ENCODE data around the gene SLC35B1. TPM values are rescaled to one million over a fixed set of nuclear protein-coding genes. Genes with fewer than 3 reads are reported as not detected.
"Not testable (repeated sequence)": the region's sequence is repeated elsewhere in the genome, so short reads cannot be mapped to it uniquely, and the experiment has no call there.

SLC35B1 gene
- total RNA-seq, 1 donor from 2014 or later: 48.1 TPM

- H3K27me3 ChIP-seq: no peaks in the 10 kb centered on the region
- H3K27ac ChIP-seq: peak overlapping the region; percentile 24
- no peak for TF ChIP-seq CTCF (IDR thresholded peaks at IDR 0.05)
- DNase-seq (no peak), ATAC-seq (peak; percentile 76)
- H3K4me1 ChIP-seq: peaks cover 11% of the 10 kb centered on the region
- H3K9me3 ChIP-seq: no peaks in the 10 kb centered on the region
- H3K4me3 ChIP-seq: no peak overlapping the region
- H3K36me3 ChIP-seq: no peaks in the 10 kb centered on the region
- intact Hi-C loops (cut with DNase I): no loop called here
Measured at GRCh38 chr17:49730078-49730784, 22.5 kb upstream of the SLC35B1 start.

- no peak for TF ChIP-seq CTCF (IDR thresholded peaks at IDR 0.05)
- H3K27me3 ChIP-seq: no peaks in the 10 kb centered on the region
- no peaks in the 10 kb centered on the region for H3K9me3 ChIP-seq
- no peaks in the 10 kb centered on the region for H3K36me3 ChIP-seq
- DNase-seq: no peak
- H3K27ac ChIP-seq: no peak overlapping the region
- intact Hi-C loops (cut with DNase I): no loop called here
- H3K4me1 ChIP-seq: peaks cover 13% of the 10 kb centered on the region
- no peak overlapping the region for H3K4me3 ChIP-seq
- ATAC-seq: no peak
Measured at GRCh38 chr17:49729069-49729468, 21.3 kb upstream of the SLC35B1 start.

GRCh38 chr17:49728425-49728824 is 20.7 kb upstream of the SLC35B1 start:
- intact Hi-C loops (cut with DNase I): no loop called here
- H3K4me3 ChIP-seq: no peak overlapping the region
- no peak for TF ChIP-seq CTCF (IDR thresholded peaks at IDR 0.05)
- no peaks in the 10 kb centered on the region for H3K27me3 ChIP-seq
- H3K4me1 ChIP-seq: peaks cover 17% of the 10 kb centered on the region
- ATAC-seq: no peak
- no peak overlapping the region for H3K27ac ChIP-seq
- no peaks in the 10 kb centered on the region for H3K36me3 ChIP-seq
- DNase-seq: no peak
- H3K9me3 ChIP-seq: no peaks in the 10 kb centered on the region

- Histone ChIP-seq H3K4me1 (peaks cover 25% of the 10 kb centered on the region), H3K36me3 (peaks cover under 1% of the 10 kb centered on the region), H3K27me3 (no peaks in the 10 kb centered on the region), H3K27ac (no peak overlapping the region), H3K9me3 (no peaks in the 10 kb centered on the region), H3K4me3 (no peak overlapping the region)
- intact Hi-C loops (cut with DNase I): no loop called here
- ATAC-seq: no peak
- TF ChIP-seq CTCF (IDR thresholded peaks at IDR 0.05): no peak
- DNase-seq: no peak
Measured at GRCh38 chr17:49727380-49727779, 19.6 kb upstream of the SLC35B1 start.

- intact Hi-C loops (cut with DNase I): no loop called here
- no peak for DNase-seq
- H3K36me3 ChIP-seq: peaks cover 18% of the 10 kb centered on the region
- no peaks in the 10 kb centered on the region for H3K27me3 ChIP-seq
- H3K4me3 ChIP-seq: no peak overlapping the region
- no peak for TF ChIP-seq CTCF (IDR thresholded peaks at IDR 0.05)
- H3K4me1 ChIP-seq: peaks cover 25% of the 10 kb centered on the region
- no peak for ATAC-seq
- no peak overlapping the region for H3K27ac ChIP-seq
- no peaks in the 10 kb centered on the region for H3K9me3 ChIP-seq
Measured at GRCh38 chr17:49725452-49726130, 17.8 kb upstream of the SLC35B1 start.

GRCh38 chr17:49724552-49724951 is 16.8 kb upstream of the SLC35B1 start:
- H3K27ac ChIP-seq; H3K9me3 ChIP-seq; DNase-seq; H3K27me3 ChIP-seq; H3K4me3 ChIP-seq; intact Hi-C loops (cut with DNase I); ATAC-seq: not testable (repeated sequence)
- Histone ChIP-seq H3K4me1 (peaks cover 14% of the 10 kb centered on the region), H3K36me3 (peaks cover 27% of the 10 kb centered on the region)

Measured in upper lobe of right lung (tissue), 1 donor.